ENCODE data around the gene ATG5.

ATG5 gene

DNA sequence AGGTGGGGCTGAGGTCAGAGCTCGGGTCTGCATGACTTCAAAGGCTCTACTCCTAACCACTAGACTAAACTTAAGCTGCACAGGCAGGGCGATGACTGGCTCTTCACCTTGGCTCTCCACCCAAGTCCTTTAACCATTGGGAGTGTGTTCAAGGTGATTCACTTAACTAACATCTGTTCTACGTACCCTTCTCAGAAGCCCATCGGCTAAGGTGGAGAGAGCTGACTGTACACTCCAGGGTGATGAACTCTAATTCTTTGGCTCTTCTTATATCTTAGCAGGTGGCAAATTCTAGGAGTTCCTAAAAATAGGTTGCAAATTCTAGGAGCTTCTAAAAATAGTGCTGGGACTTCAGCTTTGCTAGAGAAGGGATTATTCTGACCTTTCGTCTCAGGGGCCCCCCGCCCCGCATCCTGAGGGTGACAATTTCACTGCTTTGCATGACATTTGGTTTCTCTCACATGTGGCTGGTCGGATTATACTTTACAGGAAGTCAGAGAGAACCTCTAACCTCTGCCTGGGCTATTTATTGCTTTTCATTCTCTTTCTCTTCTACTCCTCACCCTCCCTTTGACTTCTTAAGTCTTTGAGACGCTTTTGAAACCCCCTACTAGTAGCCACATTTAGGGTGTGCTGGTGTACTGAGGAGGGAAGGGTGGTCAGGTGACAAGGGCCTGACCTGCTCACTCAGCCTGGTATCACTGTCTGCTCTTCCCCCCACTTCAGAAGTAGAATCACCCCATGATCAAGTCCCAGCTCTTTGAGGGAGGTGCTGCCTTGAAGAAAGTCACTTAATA is 183.9 kb downstream of the ATG5 start:
- DNase-seq (ENCODE audit: low read depth, low spot score) = no peak
- H3K4me3 ChIP-seq (ENCODE audit: low read depth, low read length) = no peak overlapping the region
- CTCF ChIA-PET = interaction anchor here (1.0 to 2.2 kb wide), 2 partner anchors 13 to 22 kb away, joined by 3 to 7 read pairs; no protein-coding TSS in a partner anchor
- no peak for TF ChIP-seq CTCF (IDR thresholded peaks at IDR 0.05; ENCODE audit: insufficient read depth, low read length, missing control alignments)
- POLR2A ChIA-PET = no interaction called here

GRCh38 chr6:106138151-106138550 is 187.4 kb downstream of the ATG5 start:
- no peak for TF ChIP-seq CTCF (IDR thresholded peaks at IDR 0.05; ENCODE audit: insufficient read depth, low read length, missing control alignments)
- H3K4me3 ChIP-seq (ENCODE audit: low read depth, low read length) = no peak overlapping the region
- CTCF ChIA-PET = no interaction called here
- POLR2A ChIA-PET = no interaction called here
- no peak for DNase-seq (ENCODE audit: low read depth, low spot score)

DNA sequence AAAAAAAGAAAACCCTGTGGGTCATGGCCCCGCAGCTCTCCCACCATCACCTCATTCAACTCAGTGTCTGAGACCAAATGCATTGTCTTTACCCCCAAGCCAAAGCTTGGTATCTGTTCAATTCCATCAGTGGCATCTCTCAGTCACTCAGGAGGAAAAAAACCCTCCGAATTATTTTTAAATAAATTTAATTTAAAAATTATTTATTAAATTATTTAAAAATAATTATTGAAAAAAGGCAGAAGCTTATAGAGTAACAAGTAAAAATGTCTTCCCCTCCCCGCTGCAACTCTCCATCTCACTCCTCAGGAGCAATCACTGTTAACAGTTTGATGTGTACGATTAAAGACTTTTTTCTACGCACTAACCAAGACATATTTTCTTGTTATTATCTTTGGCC is 188.7 kb downstream of the ATG5 start:
- no peak overlapping the region for H3K4me3 ChIP-seq (ENCODE audit: low read depth, low read length)
- TF ChIP-seq CTCF (IDR thresholded peaks at IDR 0.05; ENCODE audit: insufficient read depth, low read length, missing control alignments) = no peak
- DNase-seq (ENCODE audit: low read depth, low spot score) = no peak
- ChIA-PET CTCF (interaction anchor here (1.5 kb wide), 1 partner anchor 26 kb away, joined by 3 read pairs; no protein-coding TSS in a partner anchor), POLR2A (no interaction called here)

DNA sequence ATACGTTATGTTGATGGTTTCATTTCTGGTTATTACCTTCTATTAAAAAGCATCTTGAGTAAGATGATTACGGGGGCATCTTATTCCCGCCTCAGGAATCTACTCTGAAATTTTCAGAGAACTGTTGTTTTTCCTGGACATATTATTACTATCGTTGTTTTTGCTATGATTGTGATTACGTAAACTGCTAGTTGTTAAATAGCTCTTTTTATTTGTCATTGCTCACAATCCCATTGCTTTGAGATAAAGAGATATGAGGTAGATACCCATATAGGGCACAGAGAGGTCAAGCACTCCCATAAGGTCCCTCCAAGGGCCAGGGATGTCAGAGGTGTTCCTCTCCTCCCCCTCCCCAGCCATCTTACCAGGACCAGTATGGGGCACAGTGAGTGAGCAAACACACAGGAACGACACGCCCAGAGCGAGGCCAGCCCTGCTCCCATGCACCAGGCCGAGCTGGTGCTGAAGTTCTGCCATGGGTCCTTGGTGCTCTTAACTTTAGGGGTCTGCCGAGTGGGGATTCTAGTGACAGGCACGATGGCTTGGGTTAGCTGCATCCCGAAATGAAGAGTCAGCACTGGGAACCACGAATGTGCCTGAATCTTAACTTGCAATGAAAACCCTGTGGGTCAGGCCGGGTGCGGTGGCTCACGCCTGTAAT is 189.5 kb downstream of the ATG5 start:
- no peak overlapping the region for H3K4me3 ChIP-seq (ENCODE audit: low read depth, low read length)
- POLR2A ChIA-PET = no interaction called here
- no peak for TF ChIP-seq CTCF (IDR thresholded peaks at IDR 0.05; ENCODE audit: insufficient read depth, low read length, missing control alignments)
- CTCF ChIA-PET = interaction anchor here (1.1 to 1.5 kb wide), 2 partner anchors 19 to 25 kb away, joined by 3 read pairs; no protein-coding TSS in a partner anchor
- no peak for DNase-seq (ENCODE audit: low read depth, low spot score)

DNA sequence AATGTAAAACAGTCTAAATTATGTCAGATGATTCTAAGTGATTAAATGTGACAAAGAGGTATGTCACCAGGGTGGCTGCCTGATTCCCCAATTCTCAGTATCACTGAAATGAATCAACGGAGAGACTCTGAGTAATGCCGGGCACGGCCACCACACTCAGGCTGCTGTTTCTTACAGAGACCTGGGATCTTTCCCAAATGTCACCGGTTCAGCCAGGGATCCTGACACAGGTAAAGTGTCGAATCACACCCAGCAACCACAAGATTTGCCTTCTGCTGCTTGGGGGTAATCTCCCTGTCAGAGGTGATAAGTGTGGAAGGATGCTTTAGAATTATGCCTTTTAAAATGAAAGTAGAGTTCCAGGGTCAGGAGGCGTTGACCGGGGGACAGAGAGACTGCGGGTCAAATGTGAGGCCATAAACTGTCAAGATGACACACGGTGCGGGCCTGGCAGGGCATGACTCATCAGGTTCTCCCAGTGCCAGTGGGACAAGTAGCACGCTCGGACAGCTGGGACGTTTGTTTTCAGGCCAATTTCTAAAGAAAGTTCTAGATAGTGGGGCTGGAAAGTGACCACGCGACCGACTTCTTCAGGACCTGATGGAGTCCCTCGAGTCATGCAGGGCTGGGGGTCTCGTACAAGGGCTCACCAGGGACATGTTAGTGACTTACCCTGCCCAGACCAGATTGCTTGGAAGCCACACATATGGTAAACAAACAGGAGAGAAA is 190.5 kb downstream of the ATG5 start:
- no peak for TF ChIP-seq CTCF (IDR thresholded peaks at IDR 0.05; ENCODE audit: insufficient read depth, low read length, missing control alignments)
- no peak for DNase-seq (ENCODE audit: low read depth, low spot score)
- CTCF ChIA-PET = interaction anchor here (1.1 kb wide), 1 partner anchor 20 kb away, joined by 3 read pairs; no protein-coding TSS in a partner anchor
- no peak overlapping the region for H3K4me3 ChIP-seq (ENCODE audit: low read depth, low read length)
- POLR2A ChIA-PET = no interaction called here

All from AG04449 (cell line).